ENCODE measurements around the gene RFESD.
A peak's percentile ranks its signal among the peaks of the same experiment; 100 is the strongest.
"Not testable (repeated sequence)": the region's sequence is repeated elsewhere in the genome, so short reads cannot be mapped to it uniquely, and the experiment has no call there.

RFESD gene

DNA sequence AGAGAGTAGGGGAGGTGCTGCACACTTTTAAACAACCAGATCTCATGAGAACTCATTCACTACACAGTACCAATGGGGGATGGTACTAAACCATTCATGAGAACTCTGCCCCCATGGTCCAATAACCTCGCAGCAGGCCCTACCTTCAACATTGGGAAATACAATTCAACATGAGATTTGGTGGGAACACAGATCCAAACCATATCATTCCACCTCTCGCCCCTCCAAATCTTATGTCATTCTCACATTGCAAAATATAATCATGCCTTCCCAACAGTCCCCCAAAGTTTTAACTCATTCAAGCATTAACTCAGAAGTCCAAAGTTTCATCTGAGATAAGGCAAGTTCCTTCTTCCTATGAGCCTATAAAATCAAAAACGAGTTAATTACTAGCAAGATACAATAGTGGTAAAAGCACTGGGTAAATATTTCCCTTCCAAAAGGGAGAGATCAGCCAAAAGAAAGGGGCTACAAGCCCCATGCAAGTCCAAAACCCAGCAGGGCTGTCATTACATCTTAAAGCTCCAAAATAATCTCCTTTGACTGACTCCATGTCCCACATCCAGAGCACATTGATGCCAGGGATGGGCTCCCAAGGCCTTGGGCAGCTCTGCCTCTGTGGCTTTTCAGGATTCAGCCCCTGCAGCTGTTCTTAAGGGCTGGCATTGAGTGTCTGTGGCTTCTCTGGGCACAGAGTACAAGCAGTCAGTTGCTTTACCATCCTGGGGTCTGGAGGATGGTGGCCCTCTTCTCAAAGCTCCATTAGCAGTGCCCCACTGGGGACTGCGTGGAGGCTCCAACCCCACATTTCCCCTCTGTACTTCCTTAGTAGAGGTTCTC, 18.4 kb upstream of the RFESD start:
- no peak for DNase-seq (ENCODE audit: low read depth in 1 of 2, low spot score in 1 of 2)

DNA sequence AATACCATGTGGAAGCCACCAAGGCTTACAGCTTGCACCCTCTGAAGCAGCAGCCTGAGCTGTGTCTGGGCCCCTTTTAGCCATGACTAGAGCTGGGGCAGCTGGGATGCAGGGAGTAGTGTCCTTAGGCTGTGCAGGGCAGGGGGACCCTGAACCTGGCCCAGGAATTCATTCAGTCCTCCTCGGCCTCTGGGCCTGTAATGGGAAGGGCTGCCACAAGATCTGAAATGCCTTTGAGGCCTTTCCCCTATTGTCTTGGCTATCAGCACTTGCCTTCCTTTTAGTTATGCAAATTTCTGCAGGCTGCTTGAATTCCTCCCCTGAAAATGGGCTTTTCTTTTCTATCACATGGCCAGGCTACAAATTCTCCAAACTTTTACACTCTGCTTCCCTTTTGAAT, 17.6 kb upstream of the RFESD start:
- no peak for DNase-seq (ENCODE audit: low read depth in 1 of 2, low spot score in 1 of 2)

DNA sequence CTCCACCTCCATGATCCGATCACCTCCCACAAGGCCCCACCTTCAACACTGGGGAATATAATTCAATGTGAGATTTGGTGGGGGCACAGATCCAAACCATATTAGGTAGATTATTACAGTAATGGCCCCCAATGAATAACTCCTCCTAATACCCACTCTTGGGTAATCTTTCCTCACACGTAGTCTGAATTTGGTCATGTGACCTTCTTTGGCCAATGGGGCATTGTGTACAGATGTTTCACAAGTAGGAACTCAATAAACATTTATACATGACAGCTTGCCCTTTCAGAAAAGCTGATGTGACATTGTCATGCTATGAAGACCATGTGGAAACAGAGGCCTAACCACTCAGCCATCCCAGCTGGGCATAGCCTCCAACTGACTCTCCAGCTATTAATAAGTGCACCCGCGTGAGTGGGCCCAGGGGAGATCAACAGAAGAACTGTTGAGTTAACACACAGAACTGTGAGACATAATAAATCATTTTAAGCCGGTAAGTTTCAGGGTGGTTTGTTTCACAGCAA, 16.1 kb upstream of the RFESD start:
- no peak for DNase-seq (ENCODE audit: low read depth in 1 of 2, low spot score in 1 of 2)

DNA sequence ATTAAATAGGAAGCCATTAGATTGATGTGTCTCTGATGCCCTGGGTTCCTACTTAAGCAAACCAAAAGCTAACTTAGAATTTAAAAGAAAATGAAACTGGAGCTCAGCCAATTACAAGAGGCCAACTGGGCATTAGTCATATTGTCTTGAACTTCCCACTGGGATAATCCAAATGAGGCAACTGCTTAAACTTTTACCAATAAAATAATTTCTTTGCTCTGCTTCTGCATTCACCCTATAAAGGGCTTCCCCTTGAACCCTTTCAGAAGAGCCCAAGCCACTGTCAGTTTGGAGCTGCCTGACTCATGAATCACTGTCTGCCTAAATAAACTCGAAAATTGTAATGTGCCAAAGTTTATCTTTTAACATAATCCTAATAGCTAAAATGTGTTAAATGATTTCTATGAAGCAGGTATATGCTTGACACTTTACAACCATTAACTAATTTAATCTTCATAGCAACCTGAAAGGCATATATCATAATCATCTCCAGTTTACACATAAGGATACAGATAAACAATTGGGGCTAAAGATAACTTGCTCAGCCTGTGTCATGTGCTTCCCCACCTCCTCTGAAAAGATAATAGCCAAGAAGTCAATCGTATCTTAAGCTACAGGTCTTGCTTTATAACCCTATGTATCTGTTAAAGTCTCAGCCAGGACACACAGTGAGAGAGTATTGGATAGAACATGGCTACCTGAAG, 15.2 kb upstream of the RFESD start:
- DNase-seq (ENCODE audit: low read depth in 1 of 2, low spot score in 1 of 2), result no peak

DNA sequence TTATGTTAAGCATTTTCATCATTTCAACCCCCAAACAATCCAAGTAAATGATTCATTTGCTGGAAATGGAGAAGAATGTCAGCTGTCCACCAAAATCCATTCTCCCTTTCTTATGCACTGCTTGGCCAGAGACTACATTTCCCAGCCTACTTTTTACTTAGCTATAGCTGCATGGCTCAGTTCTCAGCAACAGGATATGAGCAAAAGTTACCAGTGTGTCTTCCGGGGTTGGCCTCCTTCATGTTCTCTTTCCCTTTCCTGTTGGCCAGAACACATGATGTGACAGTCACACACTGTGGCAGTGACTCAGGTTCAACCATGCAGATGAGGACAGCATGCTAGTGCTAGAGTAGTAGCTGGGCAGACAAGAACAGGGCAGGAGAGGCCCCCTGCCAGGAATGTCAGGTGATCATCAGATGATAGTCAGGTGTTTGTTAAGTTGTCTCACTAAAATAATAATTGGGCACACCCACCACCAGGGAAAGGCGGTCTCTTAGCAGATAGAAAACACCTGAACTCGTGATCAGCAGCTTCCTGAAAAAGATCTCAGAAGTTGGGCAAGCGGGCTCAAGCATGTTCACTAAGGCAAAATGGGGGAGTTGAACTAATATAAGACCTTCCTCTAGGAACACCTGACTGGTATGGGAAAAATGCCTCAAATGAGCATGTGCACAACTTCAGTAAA, 14.4 kb upstream of the RFESD start:
- DNase-seq (ENCODE audit: low read depth in 1 of 2, low spot score in 1 of 2), result peak; percentile 50 to 78

DNA sequence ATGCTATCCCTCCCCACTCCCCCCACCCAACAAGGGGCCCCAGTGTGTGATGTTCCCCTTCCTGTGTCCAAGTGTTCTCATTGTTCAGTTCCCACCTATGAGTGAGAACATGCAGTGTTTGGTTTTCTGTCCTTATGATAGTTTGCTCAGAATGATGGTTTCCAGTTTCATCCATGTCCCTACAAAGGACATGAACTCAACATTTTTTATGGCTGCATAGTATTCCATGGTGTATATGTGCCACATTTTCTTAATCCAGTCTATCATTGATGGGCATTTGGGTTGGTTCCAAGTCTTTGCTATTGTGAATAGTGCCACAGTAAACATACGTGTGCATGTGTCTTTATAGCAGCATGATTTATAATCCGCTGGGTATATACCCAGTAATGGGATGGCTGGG, 13.6 kb upstream of the RFESD start:
- not testable (repeated sequence) for DNase-seq (ENCODE audit: low read depth in 1 of 2, low spot score in 1 of 2)

DNA sequence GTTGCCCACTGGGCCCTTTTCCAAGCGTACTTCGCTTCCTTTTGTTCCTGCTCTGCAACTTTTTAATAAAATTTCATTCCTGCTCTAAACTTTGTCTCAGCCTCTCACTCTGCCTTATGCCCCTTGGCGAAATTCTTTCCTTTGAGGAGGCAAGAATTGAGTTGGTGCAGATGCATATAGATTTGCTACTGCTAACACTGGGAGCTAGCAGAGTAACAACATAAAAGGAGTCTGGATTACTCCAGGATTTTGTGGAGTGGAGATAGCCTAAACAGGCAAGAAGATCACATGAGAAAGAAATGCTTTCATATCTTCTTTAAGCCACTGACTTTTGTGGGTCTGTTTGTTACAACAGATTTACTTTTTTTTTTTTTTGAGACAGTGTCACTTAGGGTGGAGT, 12.9 kb upstream of the RFESD start:
- DNase-seq (ENCODE audit: low read depth in 1 of 2, low spot score in 1 of 2), result no peak

DNA sequence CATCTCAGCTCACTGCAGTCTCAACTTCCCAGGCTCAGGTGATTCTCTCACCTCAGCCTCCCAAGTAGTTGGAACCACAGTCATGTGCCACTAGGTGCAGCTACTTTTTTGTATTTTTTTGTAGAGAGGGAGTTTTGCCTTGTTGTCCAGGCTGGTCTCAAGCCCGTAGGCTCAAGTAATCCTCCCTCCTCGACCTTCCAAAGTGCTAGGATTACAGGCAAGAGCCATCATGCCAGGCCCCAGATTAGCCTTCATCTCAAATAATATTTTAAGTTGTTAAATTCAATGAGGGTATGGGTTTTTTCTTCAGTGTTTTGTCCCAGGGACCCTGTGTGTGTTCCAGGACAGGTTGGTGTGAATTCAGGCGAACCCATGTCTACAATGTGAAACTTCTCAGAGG, 12.5 kb upstream of the RFESD start:
- no peak for DNase-seq (ENCODE audit: low read depth in 1 of 2, low spot score in 1 of 2)

DNA sequence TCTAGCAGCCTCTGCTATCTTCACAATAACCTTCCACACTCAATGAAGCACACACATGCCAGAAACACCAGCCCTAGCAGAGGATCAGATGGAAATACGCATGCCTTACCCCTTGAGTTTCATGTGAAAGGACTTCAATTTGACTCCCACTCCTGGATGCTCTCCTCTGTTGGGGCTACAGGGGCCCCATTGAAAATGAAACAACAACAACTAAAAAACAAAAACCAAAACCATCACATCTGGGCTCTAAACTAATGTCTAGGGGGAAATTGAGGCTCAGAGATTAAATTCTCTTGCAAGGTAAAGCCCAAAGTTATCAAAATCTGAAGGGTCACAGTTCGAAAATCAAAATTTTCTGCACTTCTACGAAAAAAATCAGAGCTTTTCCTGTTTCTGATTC, 7.9 kb upstream of the RFESD start:
- DNase-seq (ENCODE audit: low read depth in 1 of 2, low spot score in 1 of 2), result no peak

DNA sequence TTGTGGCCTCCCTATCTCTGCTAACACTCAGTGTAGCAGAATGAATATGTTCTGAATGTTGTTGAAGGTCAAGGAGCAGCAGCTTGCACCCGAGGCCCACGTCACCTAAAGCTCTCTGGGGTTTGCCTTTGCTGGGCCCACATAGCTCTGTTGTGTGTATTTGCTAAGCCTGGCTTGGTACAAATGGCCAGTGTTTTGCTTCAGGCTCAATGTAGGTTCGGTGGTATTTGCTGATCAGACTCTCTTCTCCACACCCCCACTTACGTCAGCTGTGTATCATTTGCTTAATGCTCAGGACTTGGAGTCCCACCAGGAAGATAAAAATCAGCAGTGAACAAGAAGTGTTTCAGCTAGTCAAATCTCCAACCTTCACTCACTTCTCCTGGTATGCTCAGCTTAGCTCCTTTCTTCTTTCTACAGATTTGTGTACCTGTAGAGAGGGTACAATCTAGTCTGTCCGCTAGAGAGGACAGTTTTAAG, 4.8 kb upstream of the RFESD start:
- DNase-seq (ENCODE audit: low read depth in 1 of 2, low spot score in 1 of 2), result no peak

DNA sequence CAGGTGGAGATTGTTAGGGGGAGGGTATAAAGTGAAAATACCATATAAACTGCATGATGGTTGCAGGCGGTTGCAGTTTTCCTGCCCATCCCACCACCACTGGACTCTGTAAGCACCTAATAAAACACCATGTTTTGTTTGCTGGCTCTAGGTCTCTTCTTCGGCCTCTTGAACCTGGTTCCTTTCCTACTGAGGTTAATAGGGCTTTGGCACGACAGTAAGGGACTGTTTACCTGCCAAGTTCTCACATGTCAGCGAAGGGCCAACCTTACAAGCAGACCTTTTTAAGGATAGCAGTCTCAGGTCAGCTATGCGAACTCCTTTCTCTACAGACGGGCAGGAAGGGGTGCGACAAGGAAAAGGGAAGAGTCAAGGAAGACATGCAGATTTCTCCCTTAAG, 3.4 kb upstream of the RFESD start:
- DNase-seq (ENCODE audit: low read depth in 1 of 2, low spot score in 1 of 2), result no peak

DNA sequence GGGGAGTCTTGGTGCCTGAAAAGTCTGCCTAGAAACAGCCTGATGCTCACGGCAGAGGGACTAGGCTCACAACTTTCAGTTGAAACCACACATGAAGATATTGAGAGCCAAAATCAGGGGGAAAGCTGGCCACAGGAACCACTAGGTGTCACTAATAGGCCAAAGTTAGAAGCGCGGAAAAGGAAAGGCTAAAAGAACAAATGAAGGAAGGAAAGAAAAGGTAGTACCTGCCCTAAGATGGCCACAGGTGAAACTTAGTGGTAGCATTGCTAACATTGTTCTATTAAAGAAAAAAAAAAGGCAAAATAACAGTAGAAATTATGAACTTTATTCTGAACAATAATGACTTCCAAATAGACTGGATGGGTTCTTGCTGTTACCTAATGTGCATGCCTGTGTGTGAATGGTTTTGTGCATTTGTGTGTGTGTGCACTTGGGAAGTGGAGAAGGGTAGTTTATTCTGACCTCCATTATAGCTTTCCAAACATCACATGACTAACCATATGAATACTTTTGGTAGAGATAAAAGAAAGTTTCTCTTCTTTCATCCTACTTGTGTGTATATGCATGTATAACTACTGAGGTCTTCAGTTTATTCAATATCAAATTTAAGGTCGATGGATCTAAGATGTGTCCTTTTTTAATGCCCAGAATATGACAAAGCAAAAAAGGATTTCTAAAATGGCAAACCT, 2.1 kb upstream of the RFESD start:
- DNase-seq (ENCODE audit: low read depth in 1 of 2, low spot score in 1 of 2), result peak in 1 of 2 donors; percentile 48

DNA sequence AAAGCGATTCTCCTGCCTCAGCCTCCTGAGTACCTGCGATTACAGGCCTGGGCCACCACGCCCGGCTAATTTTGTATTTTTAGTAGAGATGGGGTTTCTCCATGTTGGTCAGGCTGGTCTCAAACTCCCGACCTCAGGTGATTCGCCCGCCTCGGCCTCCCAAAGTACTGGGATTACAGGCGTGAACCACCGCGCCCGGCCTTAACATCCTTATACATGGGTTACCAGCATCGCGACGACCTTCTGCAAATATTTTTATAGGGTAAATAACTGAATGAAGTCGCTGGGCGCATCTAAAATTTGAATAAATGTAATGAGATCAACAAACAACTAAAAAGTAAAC, 380 bp upstream of the RFESD start:
- not testable (repeated sequence) for DNase-seq (ENCODE audit: low read depth in 1 of 2, low spot score in 1 of 2)

DNA sequence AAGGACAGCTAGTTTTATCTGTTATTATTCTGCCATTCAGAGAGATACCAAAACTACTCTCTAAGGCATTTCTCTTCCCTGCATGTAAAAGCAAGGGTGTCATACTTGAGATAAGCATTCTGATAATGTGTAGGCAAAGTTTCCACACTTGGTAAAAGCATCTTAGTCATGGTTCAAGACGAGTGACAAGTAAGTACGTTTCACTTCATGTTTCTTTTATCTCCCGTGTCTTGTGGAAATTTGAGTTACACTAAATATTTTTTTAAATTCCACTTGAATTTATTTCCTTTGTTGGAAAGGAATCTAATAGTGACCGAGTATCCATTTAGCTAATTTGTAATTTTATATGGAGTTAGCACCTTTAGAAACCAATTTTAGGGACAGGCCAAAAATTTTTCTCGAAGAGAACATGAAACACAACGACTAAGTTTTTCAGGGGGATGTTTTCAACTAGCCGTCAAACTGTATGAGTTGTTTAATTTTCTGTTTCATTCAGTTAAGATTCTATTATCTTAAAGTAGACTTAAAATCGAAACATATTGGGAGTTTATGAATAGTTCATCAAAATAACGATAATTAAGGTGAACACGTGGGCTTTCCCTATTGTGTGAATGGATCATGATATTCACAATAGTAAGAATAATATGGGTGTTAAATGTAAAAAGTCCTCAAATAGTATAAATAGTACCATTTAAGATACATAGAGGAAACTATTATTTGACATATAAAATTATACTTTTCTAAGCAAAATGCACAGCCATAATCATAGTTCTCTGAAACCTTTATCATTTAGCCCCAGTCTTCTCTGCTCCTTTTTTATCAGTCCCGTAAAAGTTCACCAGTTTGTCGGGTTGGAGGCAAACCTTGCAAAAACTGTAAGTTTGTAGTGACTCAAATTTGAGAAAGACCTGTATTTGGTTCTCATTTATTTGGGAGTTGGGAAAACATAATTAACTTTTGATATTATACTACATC, 1.6 kb downstream of the RFESD start:
- peak in 1 of 2 donors; percentile 25 for DNase-seq (ENCODE audit: low read depth in 1 of 2, low spot score in 1 of 2)

DNA sequence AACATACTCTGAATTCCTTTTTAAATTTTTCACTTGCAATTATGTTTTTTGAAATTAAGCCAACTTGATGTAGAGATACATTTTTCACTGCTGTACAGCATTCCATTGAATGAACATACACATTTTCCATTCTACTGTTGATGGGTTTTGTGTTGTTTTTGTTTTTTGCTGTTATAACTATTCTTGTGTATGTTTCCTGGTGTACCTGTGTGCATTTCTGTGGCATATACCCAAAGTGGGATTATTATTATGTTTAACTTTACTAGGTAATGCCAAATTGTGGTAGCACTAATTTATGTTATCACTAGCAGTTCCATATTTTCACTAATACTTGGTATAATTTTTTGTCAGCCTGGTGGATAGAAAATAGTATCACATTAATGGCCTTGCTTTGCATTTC, 2.7 kb downstream of the RFESD start:
- DNase-seq (ENCODE audit: low read depth in 1 of 2, low spot score in 1 of 2), result no peak

DNA sequence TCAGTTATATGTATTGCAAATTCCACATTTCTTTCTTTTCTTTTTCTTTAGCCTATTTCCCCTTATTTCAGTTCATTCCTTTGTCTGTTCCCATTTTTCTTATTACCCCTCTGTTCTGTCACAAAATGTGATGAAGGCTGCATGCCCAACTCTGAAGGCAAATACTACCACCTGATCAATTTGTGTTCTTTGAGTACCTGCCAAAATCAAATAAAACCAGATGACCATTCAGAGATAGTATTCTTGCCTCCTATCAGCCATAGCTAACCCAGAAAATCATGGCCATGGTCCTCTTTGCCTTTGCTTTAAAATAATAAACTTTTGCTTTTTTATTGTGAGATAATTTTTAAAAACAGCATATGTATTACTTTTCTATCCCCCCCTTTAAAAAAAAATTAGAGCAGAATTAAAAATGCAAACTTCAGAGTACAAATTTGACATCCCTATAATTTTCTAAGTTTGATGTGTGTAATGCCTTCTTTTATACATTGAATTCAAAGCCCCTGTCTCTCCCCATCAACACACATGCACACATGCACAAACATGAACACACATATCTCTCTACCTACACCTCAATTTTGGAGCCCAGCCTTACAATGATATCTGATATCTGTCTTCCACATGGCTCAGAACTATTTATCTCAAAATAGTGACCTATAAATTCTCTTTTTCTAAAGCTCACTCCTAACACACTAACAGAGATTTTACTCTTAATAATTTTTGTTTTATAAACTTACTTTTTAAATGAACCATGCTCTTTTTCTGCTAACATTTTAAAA, 3.5 kb downstream of the RFESD start:
- no peak for DNase-seq (ENCODE audit: low read depth in 1 of 2, low spot score in 1 of 2)

DNA sequence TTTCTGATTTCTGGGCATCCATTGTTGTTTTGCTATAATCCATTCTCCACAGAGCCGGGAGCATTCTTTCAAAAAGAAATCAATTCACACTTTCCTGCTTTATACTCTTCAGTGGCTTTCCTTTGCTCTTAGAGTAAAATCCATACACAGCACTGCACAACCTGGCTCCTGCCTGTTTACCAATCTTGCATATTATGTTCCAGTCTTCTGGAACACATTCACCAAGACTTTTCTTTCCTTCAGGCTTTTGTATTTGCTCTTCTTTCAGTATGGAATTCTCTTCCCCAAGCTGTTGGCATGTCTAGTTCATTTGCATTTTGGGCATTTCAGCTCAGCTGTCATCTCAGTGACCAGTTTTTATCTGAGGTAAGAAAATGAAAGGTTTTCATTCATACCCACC, 6.3 kb downstream of the RFESD start:
- DNase-seq (ENCODE audit: low read depth in 1 of 2, low spot score in 1 of 2), result no peak

DNA sequence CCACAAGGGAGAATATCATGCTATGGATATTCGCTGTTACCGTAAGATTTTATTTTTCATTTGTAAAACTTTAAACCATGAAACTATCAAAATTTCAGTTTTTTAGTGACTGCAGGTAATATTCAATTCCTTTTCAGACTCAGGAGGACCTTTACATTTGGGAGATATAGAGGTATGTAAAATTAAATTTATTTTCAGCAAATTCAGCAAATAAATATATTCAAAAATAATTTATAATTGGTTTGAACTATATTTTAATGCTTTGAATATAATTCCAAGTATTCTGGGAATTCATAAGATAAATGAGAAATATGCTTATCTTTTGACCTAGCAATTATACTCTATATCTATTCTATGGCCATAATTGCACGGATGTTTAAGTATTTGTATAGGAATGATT, 7.6 kb downstream of the RFESD start:
- no peak for DNase-seq (ENCODE audit: low read depth in 1 of 2, low spot score in 1 of 2)

DNA sequence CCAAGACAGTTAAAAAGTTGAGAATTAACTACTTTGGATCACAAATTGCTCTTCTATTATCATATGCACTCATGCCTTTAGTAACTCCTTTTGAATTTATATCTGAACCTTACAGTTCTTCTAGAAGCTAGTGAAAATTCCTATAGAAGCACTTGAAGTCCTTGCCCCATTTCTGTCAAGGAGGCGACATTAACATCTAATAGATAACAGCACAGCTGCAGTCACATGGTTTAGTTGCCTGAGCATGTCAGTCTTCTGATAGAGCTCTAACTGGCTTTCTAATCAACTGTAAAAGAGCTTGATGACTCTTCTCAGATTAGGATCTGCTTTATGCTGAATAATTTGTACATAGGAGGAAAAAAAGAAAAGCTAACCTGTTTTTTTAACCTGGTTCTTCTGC, 9.0 kb downstream of the RFESD start:
- no peak for DNase-seq (ENCODE audit: low read depth in 1 of 2, low spot score in 1 of 2)
